Fibroblast of lung (primary cell): ENCODE results near the gene FRMD4A. TPM values are rescaled to one million over a fixed set of nuclear protein-coding genes. Genes with fewer than 3 reads are reported as not detected.

Experiments used
- DNase-seq, 2 donors: peaks; one replicate each; pipeline versions ENCODE4 v3.0.0 to v3.0.0-alpha.2; 2010; ENCODE audit warnings: low read depth in 2 of 2
- H2AFZ ChIP-seq: 2 replicates; pipeline ENCODE4 v1.5.1; 2012; ENCODE audit warnings: low read length, control low read depth, inconsistent platforms
- H3K27ac ChIP-seq: 2 replicates; pipeline ENCODE4 v1.5.1; 2011; ENCODE audit warnings: low read length, control low read depth; ENCODE audit not compliant: insufficient read depth
- H3K27me3 ChIP-seq: 2 replicates; pipeline ENCODE4 v1.5.1; 2011; ENCODE audit warnings: mild to moderate bottlenecking, low read length; ENCODE audit not compliant: control insufficient read depth, insufficient read depth
- H3K36me3 ChIP-seq: 2 replicates; pipeline ENCODE4 v1.5.1; 2011; ENCODE audit warnings: low read length; ENCODE audit not compliant: control insufficient read depth, insufficient read depth
- H3K4me1 ChIP-seq: 2 replicates; pipeline ENCODE4 v1.5.1; 2011; ENCODE audit warnings: low read length; ENCODE audit not compliant: control insufficient read depth, insufficient read depth; ENCODE audit errors: extremely low read depth
- H3K4me2 ChIP-seq: 2 replicates; pipeline ENCODE4 v1.5.1; 2011; ENCODE audit warnings: low read length, control low read depth; ENCODE audit not compliant: insufficient read depth; ENCODE audit errors: extremely low read depth
- H3K4me3 ChIP-seq, 4 experiments: fragments of 200-600 bp in 1 of 4; sonication (generic) in 1 of 4; replicated peaks in 1 of 4; 2 replicates each; pipeline ENCODE4 v1.5.1; 2011 to 2016; ENCODE audit warnings: low read length in 4 of 4, low read depth in 3 of 4, mild to moderate bottlenecking in 3 of 4, control low read depth in 2 of 4, inconsistent platforms in 1 of 4, mixed read lengths in 1 of 4; ENCODE audit not compliant: insufficient read depth in 1 of 4; ENCODE audit errors: control extremely low read depth in 1 of 4
- H3K79me2 ChIP-seq: 2 replicates; pipeline ENCODE4 v1.5.1; 2012; ENCODE audit warnings: mild to moderate bottlenecking, low read length, inconsistent platforms; ENCODE audit not compliant: control insufficient read depth, insufficient read depth
- H3K9ac ChIP-seq: 2 replicates; pipeline ENCODE4 v1.5.1; 2011; ENCODE audit warnings: mild to moderate bottlenecking, low read length, control low read depth; ENCODE audit not compliant: insufficient read depth
- H3K9me3 ChIP-seq: 2 replicates; pipeline ENCODE4 v1.5.1; 2012; ENCODE audit warnings: low read depth, low read length; ENCODE audit not compliant: control insufficient read depth, insufficient read depth
- H4K20me1 ChIP-seq: 2 replicates; pipeline ENCODE4 v1.5.1; 2011; ENCODE audit warnings: low read length; ENCODE audit not compliant: control insufficient read depth, insufficient read depth; ENCODE audit errors: extremely low read depth
- CTCF ChIP-seq, 2 donors: IDR thresholded peaks in 1 of 2; conservative IDR thresholded peaks in 1 of 2; 1 replicate in 1 of 2; 2 replicates in 1 of 2; pipeline ENCODE4 v1.5.1; 2011 to 2012; ENCODE audit warnings: low read length in 2 of 2, control low read depth in 1 of 2, inconsistent platforms in 1 of 2, low read depth in 1 of 2, mild to moderate bottlenecking in 1 of 2
- EZH2 ChIP-seq: IDR thresholded peaks from 2 replicates; pipeline ENCODE4 v1.5.1; 2012; ENCODE audit warnings: low read length, control low read depth, mild to moderate bottlenecking; ENCODE audit errors: missing control alignments
- polyA plus RNA-seq, 2 donors: library from polyadenylated mRNA; depleted of rRNA in 1 of 2; stranded (reverse) in 1 of 2; unstranded in 1 of 2; fragments of >200 nt; gene quantifications; 2 replicates each; pipeline ENCODE4 v1.2.1, GENCODE V29; 2011 to 2012; ENCODE audit warnings: missing spikeins in 1 of 2
- total RNA-seq: library from RNA; depleted of rRNA; stranded (reverse); fragments of >200 nt; gene quantifications from 2 replicates; pipeline ENCODE4 v1.2.1, GENCODE V29; 2014

Gene FRMD4A
- total and polyA plus RNA-seq, 2 donors (not counting 1 experiment from before 2014, with no cell fraction given): 26.9 to 63.6 TPM

GRCh38 chr10:13633689-13634088, 697.0 kb downstream of the FRMD4A start:
- peak in 1 of 2 donors; percentile 84 for DNase-seq
- H3K9ac ChIP-seq: no peak overlapping the region

GRCh38 chr10:13632884-13633440, 697.8 kb downstream of the FRMD4A start:
- Histone ChIP-seq H3K36me3 (peaks cover 2% of the 10 kb centered on the region), H3K27ac (peak overlapping the region; percentile 56), H4K20me1 (no peaks in the 10 kb centered on the region), H3K79me2 (no peaks in the 10 kb centered on the region), H3K4me2 (no peak overlapping the region), H2AFZ (no peak overlapping the region), H3K4me1 (peaks cover 8% of the 10 kb centered on the region), H3K9me3 (no peaks in the 10 kb centered on the region), H3K9ac (peak overlapping the region; percentile 39), H3K27me3 (no peaks in the 10 kb centered on the region), H3K4me3 (no peak overlapping the region)
- TF ChIP-seq EZH2 (no peak), CTCF (conservative IDR thresholded peaks at IDR 0.05 in 1 of 2, IDR thresholded peaks at IDR 0.05 in 1 of 2; ENCODE audit: low read depth in 1 of 2, low read length in 2 of 2) (no peak)
- DNase-seq: no peak

More at GRCh38 chr10:13633689-13634088, 697.0 kb downstream of the FRMD4A start:
- H2AFZ ChIP-seq: no peak overlapping the region
- no peak overlapping the region for H3K4me2 ChIP-seq
- no peaks in the 10 kb centered on the region for H3K9me3 ChIP-seq
- H3K27me3 ChIP-seq: no peaks in the 10 kb centered on the region
- H3K4me3 ChIP-seq: no peak overlapping the region
- H3K4me1 ChIP-seq: peaks cover 8% of the 10 kb centered on the region
- peaks cover 2% of the 10 kb centered on the region for H3K36me3 ChIP-seq
- TF ChIP-seq EZH2 (no peak), CTCF (conservative IDR thresholded peaks at IDR 0.05 in 1 of 2, IDR thresholded peaks at IDR 0.05 in 1 of 2; ENCODE audit: low read depth in 1 of 2, low read length in 2 of 2) (no peak)
- no peaks in the 10 kb centered on the region for H3K79me2 ChIP-seq
- no peaks in the 10 kb centered on the region for H4K20me1 ChIP-seq
- peak overlapping the region; percentile 56 for H3K27ac ChIP-seq

GRCh38 chr10:13632440-13632839, 698.3 kb downstream of the FRMD4A start:
- no peak overlapping the region for H3K4me2 ChIP-seq
- no peaks in the 10 kb centered on the region for H4K20me1 ChIP-seq
- H3K36me3 ChIP-seq: peaks cover 2% of the 10 kb centered on the region
- H3K27me3 ChIP-seq: no peaks in the 10 kb centered on the region
- H3K4me1 ChIP-seq: peaks cover 8% of the 10 kb centered on the region
- no peak overlapping the region for H3K4me3 ChIP-seq
- H2AFZ ChIP-seq: no peak overlapping the region
- H3K79me2 ChIP-seq: no peaks in the 10 kb centered on the region
- H3K9me3 ChIP-seq: no peaks in the 10 kb centered on the region
- no peak for DNase-seq
- no peak for TF ChIP-seq EZH2
- no peak for TF ChIP-seq CTCF (conservative IDR thresholded peaks at IDR 0.05 in 1 of 2, IDR thresholded peaks at IDR 0.05 in 1 of 2; ENCODE audit: low read depth in 1 of 2, low read length in 2 of 2)
- no peak overlapping the region for H3K27ac ChIP-seq
- H3K9ac ChIP-seq: no peak overlapping the region
